ENCODE data around the gene RAI1.

The RAI1 gene

DNA sequence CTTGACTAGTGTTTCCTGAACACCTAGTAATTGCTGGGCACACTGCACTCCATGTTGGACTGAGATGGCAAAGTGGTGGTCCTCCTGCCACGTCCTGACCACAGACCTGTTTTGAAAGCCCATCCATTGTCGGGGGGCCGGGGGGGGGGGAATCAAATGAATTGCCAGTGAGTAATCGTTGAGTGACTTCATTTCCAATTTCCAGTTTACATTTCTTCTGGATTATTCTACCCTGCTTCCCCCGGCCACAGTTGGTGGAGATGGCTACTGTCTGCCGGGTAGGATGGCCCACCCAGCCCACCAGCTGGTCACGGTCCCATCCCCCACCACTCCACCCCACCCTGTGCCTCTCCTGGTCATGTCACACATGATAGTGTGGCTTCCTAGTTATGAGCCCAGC, 18.2 kb downstream of the RAI1 start:
- no peaks in the 10 kb centered on the region; the same call in 1 of the 2 replicates for H3K36me3 ChIP-seq (ENCODE audit: control insufficient read depth, insufficient read depth, low read length)
- no peak for DNase-seq (ENCODE audit: extremely low read depth, insufficient read length)
- TF ChIP-seq, protein P1, sequence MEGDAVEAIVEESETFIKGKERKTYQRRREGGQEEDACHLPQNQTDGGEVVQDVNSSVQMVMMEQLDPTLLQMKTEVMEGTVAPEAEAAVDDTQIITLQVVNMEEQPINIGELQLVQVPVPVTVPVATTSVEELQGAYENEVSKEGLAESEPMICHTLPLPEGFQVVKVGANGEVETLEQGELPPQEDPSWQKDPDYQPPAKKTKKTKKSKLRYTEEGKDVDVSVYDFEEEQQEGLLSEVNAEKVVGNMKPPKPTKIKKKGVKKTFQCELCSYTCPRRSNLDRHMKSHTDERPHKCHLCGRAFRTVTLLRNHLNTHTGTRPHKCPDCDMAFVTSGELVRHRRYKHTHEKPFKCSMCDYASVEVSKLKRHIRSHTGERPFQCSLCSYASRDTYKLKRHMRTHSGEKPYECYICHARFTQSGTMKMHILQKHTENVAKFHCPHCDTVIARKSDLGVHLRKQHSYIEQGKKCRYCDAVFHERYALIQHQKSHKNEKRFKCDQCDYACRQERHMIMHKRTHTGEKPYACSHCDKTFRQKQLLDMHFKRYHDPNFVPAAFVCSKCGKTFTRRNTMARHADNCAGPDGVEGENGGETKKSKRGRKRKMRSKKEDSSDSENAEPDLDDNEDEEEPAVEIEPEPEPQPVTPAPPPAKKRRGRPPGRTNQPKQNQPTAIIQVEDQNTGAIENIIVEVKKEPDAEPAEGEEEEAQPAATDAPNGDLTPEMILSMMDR (IDR thresholded peaks at IDR 0.05; ENCODE audit: insufficient read depth, low read length, poor library complexity, severe bottlenecking) = no peak
- no peak overlapping the region for H3K4me3 ChIP-seq (replicated peaks; ENCODE audit: low read depth, low read length)
- no peaks in the 10 kb centered on the region for H3K27me3 ChIP-seq (replicated peaks; ENCODE audit: control insufficient read depth, insufficient read depth, low read length)

DNA sequence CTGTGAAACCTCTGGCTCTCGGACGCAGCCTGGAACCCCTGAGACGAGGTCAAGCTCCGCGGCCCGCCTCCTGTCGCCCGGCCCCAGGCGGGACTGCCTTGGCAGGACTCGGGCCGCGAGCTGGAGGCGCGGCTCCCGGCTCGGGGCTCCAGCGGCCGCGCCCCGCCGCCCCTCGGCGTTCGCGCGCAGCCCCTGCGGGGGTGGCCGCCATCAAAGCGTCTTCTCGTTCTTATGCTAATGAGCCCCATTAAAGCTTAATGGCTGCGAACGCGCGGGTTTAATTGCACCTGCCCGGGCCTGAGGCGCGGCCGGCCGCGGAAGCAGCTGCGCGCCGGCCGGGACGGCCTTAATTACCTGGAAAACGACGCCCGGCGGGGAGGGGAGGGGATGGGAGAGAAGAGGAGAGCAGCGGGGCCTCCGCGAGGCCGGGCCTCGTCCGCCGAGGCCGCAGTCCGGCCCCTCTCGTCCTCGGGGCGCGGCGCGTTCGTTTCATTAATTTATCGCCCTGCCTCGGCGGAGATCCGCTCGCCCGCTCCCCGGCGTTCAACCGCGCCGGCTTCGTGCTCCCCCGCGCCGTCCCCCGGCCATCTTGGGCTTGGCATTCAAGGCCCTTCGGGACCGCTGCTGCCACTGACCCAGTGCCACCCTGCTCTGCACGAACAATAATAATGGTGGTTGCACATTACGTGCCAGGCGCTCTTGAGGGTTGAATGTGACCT, 19.2 kb downstream of the RAI1 start:
- Histone ChIP-seq H3K36me3 (ENCODE audit: control insufficient read depth, insufficient read depth, low read length) (no peaks in the 10 kb centered on the region; the same call in 1 of the 2 replicates), H3K27me3 (replicated peaks; ENCODE audit: control insufficient read depth, insufficient read depth, low read length) (no peaks in the 10 kb centered on the region), H3K4me3 (replicated peaks; ENCODE audit: low read depth, low read length) (no peak overlapping the region)
- no peak for DNase-seq (ENCODE audit: extremely low read depth, insufficient read length)
- TF ChIP-seq, protein P1 (IDR thresholded peaks at IDR 0.05; ENCODE audit: insufficient read depth, low read length, poor library complexity, severe bottlenecking) = no peak

DNA sequence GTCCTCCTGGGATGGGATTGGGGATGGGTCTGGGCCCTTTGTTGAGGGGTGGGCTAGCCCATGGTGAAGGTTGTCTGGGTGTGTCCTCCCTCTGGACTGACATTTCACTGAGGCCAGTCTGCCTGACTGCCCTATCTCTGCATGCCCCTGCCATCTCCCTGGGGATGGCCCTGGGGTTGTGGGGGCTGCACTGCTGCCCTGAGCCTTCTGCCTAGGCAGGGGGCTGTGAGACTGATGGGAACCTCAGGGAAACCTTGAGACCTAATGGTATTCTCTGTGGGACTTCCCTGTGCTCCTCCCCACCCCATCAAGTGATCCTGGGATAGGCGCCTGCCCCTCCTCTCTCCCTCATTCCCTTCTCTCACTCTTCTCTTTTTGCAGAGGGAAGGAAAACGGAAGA, 19.9 kb downstream of the RAI1 start:
- Histone ChIP-seq H3K27me3 (replicated peaks; ENCODE audit: control insufficient read depth, insufficient read depth, low read length) (no peaks in the 10 kb centered on the region), H3K4me3 (replicated peaks; ENCODE audit: low read depth, low read length) (no peak overlapping the region), H3K36me3 (ENCODE audit: control insufficient read depth, insufficient read depth, low read length) (no peaks in the 10 kb centered on the region; the same call in 1 of the 2 replicates)
- DNase-seq (ENCODE audit: extremely low read depth, insufficient read length) = no peak
- TF ChIP-seq, protein P1 (IDR thresholded peaks at IDR 0.05; ENCODE audit: insufficient read depth, low read length, poor library complexity, severe bottlenecking) = no peak

DNA sequence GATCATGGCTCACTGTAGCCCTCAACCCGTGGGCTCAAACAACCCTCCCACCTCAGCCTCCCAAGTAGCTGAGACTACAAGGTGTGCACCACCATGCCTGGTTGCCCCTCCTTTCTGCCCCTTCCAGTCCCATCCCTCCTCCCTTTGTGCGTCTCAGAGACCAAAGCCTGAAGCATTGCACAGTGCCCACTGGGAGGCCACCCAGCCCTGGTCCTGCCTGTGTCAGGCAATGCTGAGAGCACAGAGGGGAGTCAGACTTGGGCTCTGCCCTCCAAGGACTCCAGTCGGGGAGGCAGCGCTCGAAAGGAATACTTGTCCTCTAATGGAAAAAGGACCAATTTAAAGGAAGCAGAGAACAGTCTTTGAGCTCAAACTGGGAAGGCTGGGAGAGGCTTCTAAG, 20.4 kb downstream of the RAI1 start:
- Histone ChIP-seq H3K4me3 (replicated peaks; ENCODE audit: low read depth, low read length) (no peak overlapping the region), H3K27me3 (replicated peaks; ENCODE audit: control insufficient read depth, insufficient read depth, low read length) (no peaks in the 10 kb centered on the region), H3K36me3 (ENCODE audit: control insufficient read depth, insufficient read depth, low read length) (no peaks in the 10 kb centered on the region; the same call in 1 of the 2 replicates)
- TF ChIP-seq, protein P1 (IDR thresholded peaks at IDR 0.05; ENCODE audit: insufficient read depth, low read length, poor library complexity, severe bottlenecking) = no peak
- no peak for DNase-seq (ENCODE audit: extremely low read depth, insufficient read length)

DNA sequence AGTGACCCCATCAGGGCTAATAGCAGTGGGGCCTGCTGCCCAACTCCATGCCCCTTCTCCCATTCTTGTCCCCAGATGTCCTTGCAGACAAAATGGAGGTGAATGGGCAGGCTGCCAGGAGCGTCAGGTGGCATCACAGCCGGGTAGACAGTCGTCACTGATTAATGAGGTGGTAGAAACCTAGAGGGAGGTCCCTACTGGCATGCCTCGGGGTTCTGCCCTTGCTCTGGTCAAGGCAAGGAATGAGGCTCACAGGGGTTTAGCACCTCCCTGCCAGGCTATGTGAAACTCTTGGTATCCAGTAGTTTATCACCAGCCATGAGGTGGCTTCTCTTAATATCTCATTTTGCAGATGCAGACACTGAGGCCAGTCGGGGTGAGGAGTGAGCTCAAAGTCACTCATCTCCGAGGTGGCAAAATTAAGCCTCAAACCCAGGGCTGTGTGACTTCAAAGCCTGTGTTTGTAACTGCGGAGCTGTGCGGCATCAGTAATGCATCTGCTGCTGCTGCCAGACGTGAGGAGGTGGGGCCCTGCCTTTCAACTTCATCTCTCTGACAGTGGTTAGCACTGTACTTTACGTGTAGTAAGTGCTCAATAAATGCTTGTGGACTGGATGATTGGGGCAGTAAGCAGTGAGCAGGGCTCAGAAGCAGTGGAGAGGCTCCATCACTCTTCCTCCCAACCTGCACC, 21.3 kb downstream of the RAI1 start:
- no peaks in the 10 kb centered on the region; the same call in 1 of the 2 replicates for H3K36me3 ChIP-seq (ENCODE audit: control insufficient read depth, insufficient read depth, low read length)
- TF ChIP-seq, protein P1 (IDR thresholded peaks at IDR 0.05; ENCODE audit: insufficient read depth, low read length, poor library complexity, severe bottlenecking) = no peak
- H3K4me3 ChIP-seq (replicated peaks; ENCODE audit: low read depth, low read length) = no peak overlapping the region
- H3K27me3 ChIP-seq (replicated peaks; ENCODE audit: control insufficient read depth, insufficient read depth, low read length) = no peaks in the 10 kb centered on the region
- DNase-seq (ENCODE audit: extremely low read depth, insufficient read length) = no peak
